ENCODE data around the gene P2RY6.
A peak's percentile ranks its signal among the peaks of the same experiment; 100 is the strongest.

The P2RY6 gene

DNA sequence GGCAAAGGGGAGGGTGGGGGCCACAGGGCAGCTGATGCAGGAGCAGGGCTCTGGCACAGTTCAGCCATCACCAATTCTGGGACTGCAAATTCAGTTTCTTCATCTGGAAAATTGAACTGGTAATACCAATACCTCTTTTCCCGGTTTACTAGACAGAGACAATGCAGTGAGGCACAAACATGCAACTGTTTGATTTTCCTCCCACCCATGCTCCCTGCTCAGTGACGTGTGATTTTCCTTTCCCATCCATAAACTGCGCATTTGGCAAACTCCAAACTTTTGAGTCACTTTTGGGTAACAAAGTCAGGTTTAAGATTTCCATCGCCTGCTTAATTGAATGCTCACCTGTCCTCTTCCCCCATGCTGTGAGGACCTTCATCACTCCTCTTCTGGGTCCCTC is 30.8 kb upstream of the P2RY6 start:
- Histone ChIP-seq H3K36me3 (ENCODE audit: low read depth) (no peaks in the 10 kb centered on the region), H3K9me3 (ENCODE audit: severe bottlenecking) (no peaks in the 10 kb centered on the region), H3K27ac (ENCODE audit: poor library complexity, severe bottlenecking) (no peak overlapping the region), H3K27me3 (ENCODE audit: insufficient read depth, poor library complexity, severe bottlenecking) (no peaks in the 10 kb centered on the region), H3K4me1 (ENCODE audit: insufficient read depth, poor library complexity, severe bottlenecking) (peaks cover 19% of the 10 kb centered on the region), H3K4me3 (ENCODE audit: severe bottlenecking) (no peak overlapping the region)
- DNase-seq (ENCODE audit: low spot score) (peak; percentile 0), ATAC-seq (ENCODE audit: low read depth) (no peak)
- no peak for TF ChIP-seq CTCF (IDR thresholded peaks at IDR 0.05; ENCODE audit: poor library complexity, severe bottlenecking)

DNA sequence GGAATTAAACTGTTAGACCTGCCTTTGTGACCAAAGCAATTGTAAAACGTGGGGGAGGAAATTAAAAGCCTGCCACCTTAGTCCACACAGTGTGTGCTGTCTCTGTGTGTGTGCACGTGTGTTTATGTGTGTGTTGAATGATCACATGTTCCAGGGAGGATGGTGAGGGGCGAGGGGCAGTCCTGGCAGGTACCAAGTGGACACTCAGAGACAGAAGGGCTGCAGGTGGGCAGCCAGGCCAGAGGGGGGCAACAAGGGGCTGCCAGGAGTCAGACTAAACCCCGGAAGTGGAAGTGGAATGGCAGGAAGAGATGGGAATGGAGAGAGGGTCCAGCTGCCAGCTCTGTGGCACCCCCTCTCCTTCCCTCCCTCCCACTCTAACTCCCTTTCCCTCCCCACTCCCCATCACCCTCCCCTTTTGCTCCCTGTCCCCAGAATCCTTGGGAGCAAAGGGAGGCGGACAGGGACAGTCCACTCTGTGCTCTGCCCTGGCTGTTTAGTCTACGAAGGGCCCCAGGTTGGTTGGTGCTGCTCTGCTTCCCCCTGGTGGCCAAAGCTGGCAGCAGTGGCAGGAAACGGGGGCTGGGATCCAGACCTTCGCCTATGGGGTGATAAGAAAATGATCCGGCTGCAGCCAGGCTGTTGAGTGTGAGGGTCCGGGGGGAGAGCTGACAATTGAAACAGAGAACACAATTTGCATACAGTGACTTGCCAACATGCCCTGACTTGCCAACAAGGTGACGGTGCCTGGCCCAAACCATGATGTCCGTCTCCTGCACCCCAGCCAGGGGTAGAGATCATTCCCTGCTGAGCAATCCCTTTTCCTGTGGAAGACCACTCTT is 29.7 kb upstream of the P2RY6 start:
- no peaks in the 10 kb centered on the region for H3K9me3 ChIP-seq (ENCODE audit: severe bottlenecking)
- ATAC-seq (ENCODE audit: low read depth) (peak; percentile 82), DNase-seq (ENCODE audit: low spot score) (peak; percentile 64)
- H3K27ac ChIP-seq (ENCODE audit: poor library complexity, severe bottlenecking): no peak overlapping the region
- H3K4me1 ChIP-seq (ENCODE audit: insufficient read depth, poor library complexity, severe bottlenecking): peaks cover 19% of the 10 kb centered on the region
- H3K4me3 ChIP-seq (ENCODE audit: severe bottlenecking): no peak overlapping the region
- peak; percentile 90 for TF ChIP-seq CTCF (IDR thresholded peaks at IDR 0.05; ENCODE audit: poor library complexity, severe bottlenecking)
- H3K27me3 ChIP-seq (ENCODE audit: insufficient read depth, poor library complexity, severe bottlenecking): no peaks in the 10 kb centered on the region
- no peaks in the 10 kb centered on the region for H3K36me3 ChIP-seq (ENCODE audit: low read depth)

DNA sequence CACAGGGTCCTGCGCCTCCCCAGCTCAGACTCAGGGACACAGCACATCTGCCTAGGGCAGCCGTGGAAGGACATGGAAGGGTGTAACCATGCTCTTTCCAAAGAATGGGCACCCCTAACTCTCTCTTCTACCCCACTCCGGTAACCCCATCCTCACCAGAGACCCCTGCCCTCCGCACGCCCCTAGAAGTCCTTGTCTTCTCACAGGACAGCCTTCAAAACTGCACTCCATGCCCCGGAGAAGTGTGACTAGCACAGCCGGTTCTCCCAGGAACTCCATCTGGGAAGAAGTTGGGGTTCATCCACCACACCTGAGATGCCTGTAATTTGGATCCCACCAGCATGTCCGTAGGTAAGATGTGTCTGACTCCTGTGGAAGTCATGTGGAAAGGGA is 29.0 kb upstream of the P2RY6 start:
- no peaks in the 10 kb centered on the region for H3K9me3 ChIP-seq (ENCODE audit: severe bottlenecking)
- H3K4me1 ChIP-seq (ENCODE audit: insufficient read depth, poor library complexity, severe bottlenecking): peaks cover 17% of the 10 kb centered on the region
- H3K4me3 ChIP-seq (ENCODE audit: severe bottlenecking): no peak overlapping the region
- peak; percentile 20 for DNase-seq (ENCODE audit: low spot score)
- no peak overlapping the region for H3K27ac ChIP-seq (ENCODE audit: poor library complexity, severe bottlenecking)
- H3K36me3 ChIP-seq (ENCODE audit: low read depth): no peaks in the 10 kb centered on the region
- no peaks in the 10 kb centered on the region for H3K27me3 ChIP-seq (ENCODE audit: insufficient read depth, poor library complexity, severe bottlenecking)
- TF ChIP-seq CTCF (IDR thresholded peaks at IDR 0.05; ENCODE audit: poor library complexity, severe bottlenecking): no peak
- ATAC-seq (ENCODE audit: low read depth): no peak

GRCh38 chr11:73244589-73245240 is 27.4 kb upstream of the P2RY6 start:
- TF ChIP-seq CTCF (IDR thresholded peaks at IDR 0.05; ENCODE audit: poor library complexity, severe bottlenecking): no peak
- H3K36me3 ChIP-seq (ENCODE audit: low read depth): no peaks in the 10 kb centered on the region
- H3K27ac ChIP-seq (ENCODE audit: poor library complexity, severe bottlenecking): no peak overlapping the region
- DNase-seq (ENCODE audit: low spot score): peak; percentile 7
- peaks cover 10% of the 10 kb centered on the region for H3K4me1 ChIP-seq (ENCODE audit: insufficient read depth, poor library complexity, severe bottlenecking)
- no peaks in the 10 kb centered on the region for H3K27me3 ChIP-seq (ENCODE audit: insufficient read depth, poor library complexity, severe bottlenecking)
- ATAC-seq (ENCODE audit: low read depth): no peak
- no peak overlapping the region for H3K4me3 ChIP-seq (ENCODE audit: severe bottlenecking)
- H3K9me3 ChIP-seq (ENCODE audit: severe bottlenecking): no peaks in the 10 kb centered on the region

DNA sequence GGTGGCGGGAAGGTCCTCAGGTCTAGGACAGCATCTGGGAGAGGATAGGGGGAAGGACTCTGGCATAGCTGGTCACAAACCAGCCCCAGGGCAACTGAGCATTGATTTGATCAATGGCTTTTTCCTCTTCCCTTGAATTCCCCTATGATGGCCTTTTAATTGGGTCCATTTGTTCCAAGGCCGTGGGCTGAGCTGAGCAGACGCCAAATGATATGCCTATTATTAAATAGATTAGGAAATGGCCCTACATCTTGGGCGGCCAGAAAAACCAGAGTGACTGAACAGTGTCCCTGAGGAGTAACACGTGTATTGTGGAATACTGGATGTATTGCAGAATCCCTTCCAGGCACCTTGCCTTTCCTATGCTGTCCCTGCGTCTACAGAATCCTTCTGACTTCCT is 26.7 kb upstream of the P2RY6 start:
- no peaks in the 10 kb centered on the region for H3K27me3 ChIP-seq (ENCODE audit: insufficient read depth, poor library complexity, severe bottlenecking)
- ATAC-seq (ENCODE audit: low read depth): no peak
- H3K36me3 ChIP-seq (ENCODE audit: low read depth): no peaks in the 10 kb centered on the region
- H3K4me1 ChIP-seq (ENCODE audit: insufficient read depth, poor library complexity, severe bottlenecking): peaks cover 3% of the 10 kb centered on the region
- H3K9me3 ChIP-seq (ENCODE audit: severe bottlenecking): no peaks in the 10 kb centered on the region
- no peak for TF ChIP-seq CTCF (IDR thresholded peaks at IDR 0.05; ENCODE audit: poor library complexity, severe bottlenecking)
- H3K4me3 ChIP-seq (ENCODE audit: severe bottlenecking): no peak overlapping the region
- H3K27ac ChIP-seq (ENCODE audit: poor library complexity, severe bottlenecking): no peak overlapping the region
- DNase-seq (ENCODE audit: low spot score): peak; percentile 18

All from RWPE2 (cell line).